Suprapubic skin (tissue), 4 donors: Measurements from ENCODE around the gene TM4SF20.

ENCODE experiments used
- CTCF ChIP-seq, 2 donors: fragments of 200-600 bp in 1 of 2; fragments of 450-650 bp in 1 of 2; sonication (generic) in 1 of 2; IDR thresholded peaks; one replicate each; pipeline ENCODE4 v1.5.1; 2016 to 2019; ENCODE audit warnings: antibody characterized with exemption in 2 of 2, mild to moderate bottlenecking in 1 of 2, moderate library complexity in 1 of 2
- POLR2A ChIP-seq, 2 donors: fragments of 450-650 bp; IDR thresholded peaks; one replicate each; pipeline ENCODE4 v1.6.1; 2017; ENCODE audit warnings: antibody characterized with exemption in 2 of 2, mild to moderate bottlenecking in 2 of 2, moderate library complexity in 2 of 2
- POLR2AphosphoS5 ChIP-seq, 3 donors: sonication (generic); formaldehyde crosslinking; IDR thresholded peaks; one replicate each; pipeline ENCODE4 v1.6.1; 2017; ENCODE audit warnings: antibody characterized with exemption in 3 of 3

GRCh38 chr2:227414846-227415245, 35.7 kb upstream of the TM4SF20 start:
- TF ChIP-seq POLR2AphosphoS5 (IDR thresholded peaks at IDR 0.05): no peak
- TF ChIP-seq CTCF (IDR thresholded peaks at IDR 0.05): no peak
- no peak for TF ChIP-seq POLR2A (IDR thresholded peaks at IDR 0.05)
